Muscle layer of colon (tissue), 2 donors: ENCODE results near the gene CFI.

Experiments used
- H3K27ac ChIP-seq: one replicate; pipeline ENCODE4 v1.7.0; 2013; ENCODE audit warnings: low read depth, mild to moderate bottlenecking, low read length, moderate library complexity
- H3K27me3 ChIP-seq, 2 donors: one replicate each; pipeline ENCODE4 v1.7.0; 2013; ENCODE audit warnings: low read length in 2 of 2, mild to moderate bottlenecking in 2 of 2; ENCODE audit not compliant: insufficient read depth in 2 of 2, control insufficient read depth in 1 of 2
- H3K36me3 ChIP-seq: one replicate; pipeline ENCODE4 v1.7.0; 2013; ENCODE audit warnings: mild to moderate bottlenecking, low read length; ENCODE audit not compliant: insufficient read depth
- H3K4me1 ChIP-seq: one replicate; pipeline ENCODE4 v1.7.0; 2013; ENCODE audit warnings: mild to moderate bottlenecking, low read length; ENCODE audit not compliant: insufficient read depth
- H3K4me3 ChIP-seq, 2 donors: one replicate each; pipeline ENCODE4 v1.7.0; 2013; ENCODE audit warnings: low read length in 2 of 2, low read depth in 1 of 2, mild to moderate bottlenecking in 1 of 2, moderate library complexity in 1 of 2
- H3K9ac ChIP-seq: one replicate; pipeline ENCODE4 v1.7.0; 2013; ENCODE audit warnings: low read length
- H3K9me3 ChIP-seq: one replicate; pipeline ENCODE4 v1.7.0; 2013; ENCODE audit warnings: mild to moderate bottlenecking, low read length
- donor health status: abdominal sarcoma.
- donor health status: Adenocarcinoma of cecum.

Gene CFI

GRCh38 chr4:109748114-109748513 lies 53.7 kb downstream of the CFI start:
- no peak overlapping the region for H3K4me3 ChIP-seq
- H3K9ac ChIP-seq = no peak overlapping the region
- H3K27ac ChIP-seq = no peak overlapping the region
- no peaks in the 10 kb centered on the region for H3K4me1 ChIP-seq
- H3K27me3 ChIP-seq = no peaks in the 10 kb centered on the region
- no peaks in the 10 kb centered on the region for H3K36me3 ChIP-seq
- no peaks in the 10 kb centered on the region for H3K9me3 ChIP-seq

- no peak overlapping the region for H3K4me3 ChIP-seq
Observed at GRCh38 chr4:109746728-109747127, 55.1 kb downstream of the CFI start.

GRCh38 chr4:109745830-109746229 lies 56.0 kb downstream of the CFI start:
- Histone ChIP-seq H3K9ac (no peak overlapping the region), H3K4me3 (no peak overlapping the region), H3K9me3 (no peaks in the 10 kb centered on the region), H3K36me3 (no peaks in the 10 kb centered on the region), H3K27me3 (no peaks in the 10 kb centered on the region), H3K4me1 (no peaks in the 10 kb centered on the region), H3K27ac (no peak overlapping the region)

More at GRCh38 chr4:109746728-109747127, 55.1 kb downstream of the CFI start:
- Histone ChIP-seq H3K9me3 (no peaks in the 10 kb centered on the region), H3K27me3 (no peaks in the 10 kb centered on the region), H3K36me3 (no peaks in the 10 kb centered on the region), H3K27ac (no peak overlapping the region), H3K4me1 (no peaks in the 10 kb centered on the region), H3K9ac (no peak overlapping the region)

GRCh38 chr4:109739547-109739946 lies 62.3 kb downstream of the CFI start:
- Histone ChIP-seq H3K9ac (no peak overlapping the region), H3K27me3 (no peaks in the 10 kb centered on the region), H3K9me3 (no peaks in the 10 kb centered on the region), H3K4me3 (no peak overlapping the region), H3K36me3 (no peaks in the 10 kb centered on the region), H3K4me1 (no peaks in the 10 kb centered on the region), H3K27ac (no peak overlapping the region)

GRCh38 chr4:109738104-109738872 lies 63.5 kb downstream of the CFI start:
- no peaks in the 10 kb centered on the region for H3K4me1 ChIP-seq
- H3K27ac ChIP-seq = no peak overlapping the region
- no peak overlapping the region for H3K4me3 ChIP-seq
- no peaks in the 10 kb centered on the region for H3K27me3 ChIP-seq
- no peaks in the 10 kb centered on the region for H3K9me3 ChIP-seq
- H3K36me3 ChIP-seq = no peaks in the 10 kb centered on the region
- no peak overlapping the region for H3K9ac ChIP-seq

GRCh38 chr4:109735566-109736365 lies 66.0 kb downstream of the CFI start:
- Histone ChIP-seq H3K9me3 (no peaks in the 10 kb centered on the region), H3K36me3 (no peaks in the 10 kb centered on the region), H3K4me1 (no peaks in the 10 kb centered on the region), H3K27me3 (no peaks in the 10 kb centered on the region), H3K9ac (no peak overlapping the region), H3K27ac (no peak overlapping the region), H3K4me3 (no peak overlapping the region)

- Histone ChIP-seq H3K27me3 (no peaks in the 10 kb centered on the region), H3K36me3 (no peaks in the 10 kb centered on the region), H3K27ac (no peak overlapping the region), H3K9ac (no peak overlapping the region), H3K9me3 (no peaks in the 10 kb centered on the region), H3K4me1 (peaks cover 7% of the 10 kb centered on the region), H3K4me3 (no peak overlapping the region)
Observed at GRCh38 chr4:109733728-109734127, 68.1 kb downstream of the CFI start.

- Histone ChIP-seq H3K9ac (peak overlapping the region; percentile 74), H3K36me3 (no peaks in the 10 kb centered on the region)
Observed at GRCh38 chr4:109730619-109731545, 70.9 kb downstream of the CFI start.

GRCh38 chr4:109729718-109730618 lies 71.8 kb downstream of the CFI start, which contains the start of gene PLA2G12A:
Gene PLA2G12A (minus strand): TSS chr4:109730070. CDS start chr4:109729809, 261 bp downstream.
- Histone ChIP-seq H3K4me3 (peak within 1 kb of the TSS; percentile 86 to 99), H3K9ac (peak within 1 kb of the TSS; percentile 74), H3K36me3 (no peaks in the 10 kb centered on the region), H3K27me3 (no peaks in the 10 kb centered on the region), H3K4me1 (peaks cover 10% of the 10 kb centered on the region), H3K9me3 (no peaks in the 10 kb centered on the region), H3K27ac (peak within 1 kb of the TSS; percentile 63)

More at GRCh38 chr4:109730619-109731545, 70.9 kb downstream of the CFI start:
- H3K4me3 ChIP-seq = peak overlapping the region; percentile 35 to 99
- no peaks in the 10 kb centered on the region for H3K9me3 ChIP-seq
- peak overlapping the region; percentile 36 for H3K27ac ChIP-seq
- peaks cover 10% of the 10 kb centered on the region for H3K4me1 ChIP-seq
- H3K27me3 ChIP-seq = no peaks in the 10 kb centered on the region

GRCh38 chr4:109729117-109729717 lies 72.6 kb downstream of the CFI start:
- Histone ChIP-seq H3K27me3 (no peaks in the 10 kb centered on the region), H3K9ac (peak overlapping the region; percentile 30), H3K4me1 (peaks cover 10% of the 10 kb centered on the region), H3K4me3 (peak overlapping the region; percentile 78 to 86), H3K36me3 (no peaks in the 10 kb centered on the region), H3K9me3 (no peaks in the 10 kb centered on the region), H3K27ac (peak overlapping the region; percentile 63)
